Measurements from ENCODE around the gene BLOC1S5. TPM values are rescaled to one million over a fixed set of nuclear protein-coding genes. Genes with fewer than 3 reads are reported as not detected.

Gene BLOC1S5
- total RNA-seq, 1 donor from 2014 or later: 34.4 TPM

DNA sequence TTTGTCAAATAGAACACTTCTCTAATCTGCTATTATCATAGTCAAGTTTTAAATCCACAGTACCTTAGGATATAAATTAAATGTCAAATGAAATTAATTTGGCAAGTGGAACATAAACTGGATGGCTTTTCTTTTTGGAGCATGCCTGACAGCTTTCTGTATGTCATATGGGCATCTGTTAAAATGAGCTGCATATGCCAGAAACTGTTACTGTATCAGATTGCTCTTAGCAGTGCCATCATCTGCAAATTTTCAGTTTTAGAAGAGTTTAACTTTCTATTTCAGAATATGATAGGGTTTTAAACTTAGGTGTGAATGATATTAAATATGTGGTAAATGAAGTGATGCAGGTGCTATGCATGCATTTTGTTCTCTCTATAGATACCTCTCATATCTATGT, 41.6 kb upstream of the BLOC1S5 start:
- peaks cover 4% of the 10 kb centered on the region for H3K4me1 ChIP-seq
- TF ChIP-seq, protein P1, sequence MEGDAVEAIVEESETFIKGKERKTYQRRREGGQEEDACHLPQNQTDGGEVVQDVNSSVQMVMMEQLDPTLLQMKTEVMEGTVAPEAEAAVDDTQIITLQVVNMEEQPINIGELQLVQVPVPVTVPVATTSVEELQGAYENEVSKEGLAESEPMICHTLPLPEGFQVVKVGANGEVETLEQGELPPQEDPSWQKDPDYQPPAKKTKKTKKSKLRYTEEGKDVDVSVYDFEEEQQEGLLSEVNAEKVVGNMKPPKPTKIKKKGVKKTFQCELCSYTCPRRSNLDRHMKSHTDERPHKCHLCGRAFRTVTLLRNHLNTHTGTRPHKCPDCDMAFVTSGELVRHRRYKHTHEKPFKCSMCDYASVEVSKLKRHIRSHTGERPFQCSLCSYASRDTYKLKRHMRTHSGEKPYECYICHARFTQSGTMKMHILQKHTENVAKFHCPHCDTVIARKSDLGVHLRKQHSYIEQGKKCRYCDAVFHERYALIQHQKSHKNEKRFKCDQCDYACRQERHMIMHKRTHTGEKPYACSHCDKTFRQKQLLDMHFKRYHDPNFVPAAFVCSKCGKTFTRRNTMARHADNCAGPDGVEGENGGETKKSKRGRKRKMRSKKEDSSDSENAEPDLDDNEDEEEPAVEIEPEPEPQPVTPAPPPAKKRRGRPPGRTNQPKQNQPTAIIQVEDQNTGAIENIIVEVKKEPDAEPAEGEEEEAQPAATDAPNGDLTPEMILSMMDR (IDR thresholded peaks at IDR 0.05): no peak
- no peak for TF ChIP-seq EZH2phosphoT487 (IDR thresholded peaks at IDR 0.05)
- TF ChIP-seq EZH2 (IDR thresholded peaks at IDR 0.05): no peak
- H3K27me3 ChIP-seq: no peaks in the 10 kb centered on the region
- no peaks in the 10 kb centered on the region for H3K36me3 ChIP-seq
- H3K4me3 ChIP-seq: no peak overlapping the region
- no peaks in the 10 kb centered on the region for H4K20me1 ChIP-seq (ENCODE audit: low read depth)
- no peak overlapping the region for H3K9ac ChIP-seq
- H3K4me1 Mint-ChIP-seq: peaks cover 9% of the 10 kb centered on the region
- no peak overlapping the region for H3K4me3 Mint-ChIP-seq
- H3K9me3 Mint-ChIP-seq: peaks cover 2% of the 10 kb centered on the region
- H3F3A ChIP-seq (ENCODE audit: low read depth): no peaks in the 10 kb centered on the region
- no peak for DNase-seq (ENCODE audit: low spot score)
- peaks cover 15% of the 10 kb centered on the region for H3K79me2 ChIP-seq (ENCODE audit: low read depth)
- no peak overlapping the region for H3K27ac ChIP-seq
- no peaks in the 10 kb centered on the region for H3K36me3 Mint-ChIP-seq
- H3K4me2 ChIP-seq: no peak overlapping the region
- peaks cover 5% of the 10 kb centered on the region for H3K27me3 Mint-ChIP-seq (ENCODE audit: insufficient read depth, low read depth)
- H3K27ac Mint-ChIP-seq: no peak overlapping the region
- no peak overlapping the region for H2AFZ ChIP-seq (replicated peaks)
- no peaks in the 10 kb centered on the region for H3K9me3 ChIP-seq (ENCODE audit: low read depth)

DNA sequence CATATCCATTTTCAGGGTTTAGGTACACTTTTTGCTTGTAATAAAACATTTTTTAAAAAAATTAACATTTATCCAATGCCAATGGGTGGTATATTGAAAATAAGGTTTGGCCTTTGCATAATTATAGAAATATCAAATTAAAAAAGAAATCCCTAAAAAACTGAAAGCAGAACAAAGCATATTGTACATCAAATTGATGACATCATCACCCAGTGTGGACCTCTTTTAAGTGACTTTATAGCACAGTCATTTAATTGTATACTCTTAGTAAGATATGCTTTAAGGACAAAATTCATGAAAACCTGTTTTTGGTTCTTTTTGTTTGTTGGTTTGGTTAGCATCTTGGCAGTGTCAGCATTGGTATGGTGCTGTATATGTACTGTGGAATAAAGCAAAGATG, 39.5 kb upstream of the BLOC1S5 start:
- Histone ChIP-seq H3K9ac (no peak overlapping the region), H4K20me1 (ENCODE audit: low read depth) (no peaks in the 10 kb centered on the region), H3K4me2 (no peak overlapping the region), H3K9me3 (ENCODE audit: low read depth) (no peaks in the 10 kb centered on the region), H3K4me3 (no peak overlapping the region), H3K79me2 (ENCODE audit: low read depth) (peaks cover 36% of the 10 kb centered on the region), H3K27ac (no peak overlapping the region), H3K4me1 (peaks cover 5% of the 10 kb centered on the region), H3K36me3 (no peaks in the 10 kb centered on the region), H3K27me3 (no peaks in the 10 kb centered on the region), H2AFZ (replicated peaks) (no peak overlapping the region), H3F3A (ENCODE audit: low read depth) (no peaks in the 10 kb centered on the region)
- Mint-ChIP-seq H3K36me3 (peaks cover 9% of the 10 kb centered on the region), H3K27ac (no peak overlapping the region), H3K4me1 (peaks cover 15% of the 10 kb centered on the region), H3K27me3 (ENCODE audit: insufficient read depth, low read depth) (peaks cover 5% of the 10 kb centered on the region), H3K4me3 (no peak overlapping the region), H3K9me3 (peaks cover 2% of the 10 kb centered on the region)
- TF ChIP-seq EZH2phosphoT487 (IDR thresholded peaks at IDR 0.05) (no peak), EZH2 (IDR thresholded peaks at IDR 0.05) (no peak)
- TF ChIP-seq, protein P1 (IDR thresholded peaks at IDR 0.05): no peak
- no peak for DNase-seq (ENCODE audit: low spot score)

DNA sequence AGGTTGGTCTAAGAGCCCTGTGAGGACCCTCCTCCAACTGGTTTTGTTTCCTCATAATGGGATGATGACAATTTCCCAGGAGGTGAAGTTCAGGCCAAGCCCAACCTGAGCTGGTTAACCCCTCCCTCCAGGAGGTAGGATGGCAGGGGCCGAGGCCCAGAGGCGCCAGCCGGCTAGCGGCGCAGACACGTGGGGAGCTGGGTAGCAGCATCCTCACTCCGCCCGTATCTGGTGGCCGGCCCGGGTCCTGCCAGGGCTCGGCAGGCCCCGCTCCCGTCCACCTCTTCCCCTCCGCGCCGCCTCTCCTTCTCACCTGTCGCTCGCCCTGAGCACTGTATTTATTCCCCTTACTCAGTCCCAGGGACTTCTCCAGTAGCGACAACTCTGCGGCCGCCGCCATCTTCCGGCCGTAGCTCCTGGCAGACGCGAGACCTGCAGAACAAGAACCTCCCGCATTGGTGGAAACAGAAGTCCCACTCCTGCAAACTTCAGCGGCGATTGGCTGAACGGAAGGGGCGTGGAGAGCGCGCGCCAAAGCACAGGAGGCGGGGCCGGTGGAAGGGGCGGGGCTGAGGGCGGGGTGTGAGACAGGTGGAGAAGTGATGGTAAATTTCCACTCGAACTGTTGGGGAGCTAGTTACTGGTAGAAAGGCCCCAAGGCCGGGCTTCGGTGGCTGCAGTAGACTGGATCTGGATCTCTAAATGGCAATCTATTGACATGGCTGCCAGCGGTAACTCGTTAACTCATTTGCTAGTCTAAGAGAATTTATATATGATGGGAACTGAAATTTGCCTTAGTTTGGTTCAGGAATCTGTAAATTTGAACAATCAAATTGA, 38.2 kb upstream of the BLOC1S5 start, which contains the start of gene EEF1E1:
EEF1E1 (minus strand) TSS at position 427 of the 837 bp plus-strand sequence; CDS start at position 400, 27 bp downstream.
- Histone ChIP-seq H3K4me3 (peak within 1 kb of the TSS; percentile 78), H3K9ac (peak within 1 kb of the TSS; percentile 72), H3K27ac (no peak within 1 kb of the TSS), H3F3A (ENCODE audit: low read depth) (no peaks in the 10 kb centered on the region), H3K36me3 (peaks cover 1% of the 10 kb centered on the region), H3K4me1 (peaks cover 5% of the 10 kb centered on the region), H2AFZ (replicated peaks) (peak within 1 kb of the TSS; percentile 87), H3K9me3 (ENCODE audit: low read depth) (no peaks in the 10 kb centered on the region), H3K27me3 (no peaks in the 10 kb centered on the region), H4K20me1 (ENCODE audit: low read depth) (peaks cover 5% of the 10 kb centered on the region), H3K4me2 (peak within 1 kb of the TSS; percentile 98), H3K79me2 (ENCODE audit: low read depth) (peaks cover 50% of the 10 kb centered on the region)
- H3K4me3 Mint-ChIP-seq: peak within 1 kb of the TSS; percentile 99
- H3K27ac Mint-ChIP-seq: peak within 1 kb of the TSS; percentile 26
- H3K27me3 Mint-ChIP-seq (ENCODE audit: insufficient read depth, low read depth): peaks cover 4% of the 10 kb centered on the region
- H3K36me3 Mint-ChIP-seq: peaks cover 9% of the 10 kb centered on the region
- H3K4me1 Mint-ChIP-seq: peaks cover 13% of the 10 kb centered on the region
- peak; percentile 96 for DNase-seq (ENCODE audit: low spot score)
- H3K9me3 Mint-ChIP-seq: peaks cover 2% of the 10 kb centered on the region
- no peak for TF ChIP-seq EZH2 (IDR thresholded peaks at IDR 0.05)
- TF ChIP-seq, protein P1 (IDR thresholded peaks at IDR 0.05): no peak
- no peak for TF ChIP-seq EZH2phosphoT487 (IDR thresholded peaks at IDR 0.05)
